Measurements from ENCODE around the gene C10orf67.
A peak's percentile ranks its signal among the peaks of the same experiment; 100 is the strongest.

The C10orf67 gene

GRCh38 chr10:23293973-23294590 is 50.5 kb downstream of the C10orf67 start:
- no peaks in the 10 kb centered on the region for H4K20me1 ChIP-seq (ENCODE audit: insufficient read depth, low read length)
- no peak overlapping the region for H3K9ac ChIP-seq (ENCODE audit: low read depth, low read length)
- DNase-seq: no peak
- ATAC-seq (ENCODE audit: insufficient read depth, low read depth): no peak
- peaks cover 9% of the 10 kb centered on the region for H3K27me3 ChIP-seq (ENCODE audit: insufficient read depth, low read length, poor library complexity)
- no peak overlapping the region for H3K4me3 ChIP-seq (ENCODE audit: low read depth in 1 of 2, low read length in 2 of 2)
- H3K9me3 ChIP-seq (ENCODE audit: insufficient read depth, low read length, severe bottlenecking): no peaks in the 10 kb centered on the region
- H3K79me2 ChIP-seq (ENCODE audit: insufficient read depth, low read length): no peaks in the 10 kb centered on the region
- no peak overlapping the region for H3K4me2 ChIP-seq (ENCODE audit: insufficient read depth, low read length)
- H3K27ac ChIP-seq (ENCODE audit: low read length): no peak overlapping the region
- no peak for TF ChIP-seq EZH2 (IDR thresholded peaks at IDR 0.05; ENCODE audit: borderline replicate concordance, low read depth, low read length, severe bottlenecking)
- TF ChIP-seq CTCF (IDR thresholded peaks at IDR 0.05; ENCODE audit: borderline replicate concordance, extremely low read depth, low read length, poor library complexity, severe bottlenecking): no peak
- H3K36me3 ChIP-seq (ENCODE audit: insufficient read depth, low read length): no peaks in the 10 kb centered on the region
- H2AFZ ChIP-seq (ENCODE audit: low read depth, low read length): no peak overlapping the region
- H3K4me1 ChIP-seq (ENCODE audit: insufficient read depth, low read length): no peaks in the 10 kb centered on the region

GRCh38 chr10:23293145-23293724 is 51.4 kb downstream of the C10orf67 start:
- H3K4me2 ChIP-seq (ENCODE audit: insufficient read depth, low read length): no peak overlapping the region
- H3K27ac ChIP-seq (ENCODE audit: low read length): no peak overlapping the region
- no peaks in the 10 kb centered on the region for H3K4me1 ChIP-seq (ENCODE audit: insufficient read depth, low read length)
- H3K4me3 ChIP-seq (ENCODE audit: low read depth in 1 of 2, low read length in 2 of 2): no peak overlapping the region
- no peak overlapping the region for H3K9ac ChIP-seq (ENCODE audit: low read depth, low read length)
- no peaks in the 10 kb centered on the region for H3K79me2 ChIP-seq (ENCODE audit: insufficient read depth, low read length)
- DNase-seq: peak; percentile 58
- H4K20me1 ChIP-seq (ENCODE audit: insufficient read depth, low read length): no peaks in the 10 kb centered on the region
- no peak overlapping the region for H2AFZ ChIP-seq (ENCODE audit: low read depth, low read length)
- H3K27me3 ChIP-seq (ENCODE audit: insufficient read depth, low read length, poor library complexity): peaks cover 9% of the 10 kb centered on the region
- H3K9me3 ChIP-seq (ENCODE audit: insufficient read depth, low read length, severe bottlenecking): no peaks in the 10 kb centered on the region
- no peaks in the 10 kb centered on the region for H3K36me3 ChIP-seq (ENCODE audit: insufficient read depth, low read length)
- TF ChIP-seq EZH2 (IDR thresholded peaks at IDR 0.05; ENCODE audit: borderline replicate concordance, low read depth, low read length, severe bottlenecking) (no peak), CTCF (IDR thresholded peaks at IDR 0.05; ENCODE audit: borderline replicate concordance, extremely low read depth, low read length, poor library complexity, severe bottlenecking) (peak; percentile 88)
- ATAC-seq (ENCODE audit: insufficient read depth, low read depth): peak; percentile 94

GRCh38 chr10:23291551-23292334 is 52.9 kb downstream of the C10orf67 start:
- H4K20me1 ChIP-seq (ENCODE audit: insufficient read depth, low read length): no peaks in the 10 kb centered on the region
- H3K27ac ChIP-seq (ENCODE audit: low read length): no peak overlapping the region
- no peaks in the 10 kb centered on the region for H3K4me1 ChIP-seq (ENCODE audit: insufficient read depth, low read length)
- H3K36me3 ChIP-seq (ENCODE audit: insufficient read depth, low read length): no peaks in the 10 kb centered on the region
- no peak for ATAC-seq (ENCODE audit: insufficient read depth, low read depth)
- H3K9me3 ChIP-seq (ENCODE audit: insufficient read depth, low read length, severe bottlenecking): no peaks in the 10 kb centered on the region
- no peak for DNase-seq
- no peak overlapping the region for H2AFZ ChIP-seq (ENCODE audit: low read depth, low read length)
- H3K4me3 ChIP-seq (ENCODE audit: low read depth in 1 of 2, low read length in 2 of 2): no peak overlapping the region
- H3K27me3 ChIP-seq (ENCODE audit: insufficient read depth, low read length, poor library complexity): peaks cover 9% of the 10 kb centered on the region
- TF ChIP-seq CTCF (IDR thresholded peaks at IDR 0.05; ENCODE audit: borderline replicate concordance, extremely low read depth, low read length, poor library complexity, severe bottlenecking): no peak
- TF ChIP-seq EZH2 (IDR thresholded peaks at IDR 0.05; ENCODE audit: borderline replicate concordance, low read depth, low read length, severe bottlenecking): no peak
- no peak overlapping the region for H3K9ac ChIP-seq (ENCODE audit: low read depth, low read length)
- H3K79me2 ChIP-seq (ENCODE audit: insufficient read depth, low read length): no peaks in the 10 kb centered on the region
- no peak overlapping the region for H3K4me2 ChIP-seq (ENCODE audit: insufficient read depth, low read length)
